NCI-H524 (cell line): ENCODE data around the gene DHX32.

Source experiments
- DNase-seq, 2 experiments: peaks; one replicate each; lab custom pipeline; 2025; lab: John Stamatoyannopoulos, UW

Gene DHX32

GRCh38 chr10:125802739-125803138 lies 78.4 kb downstream of the DHX32 start:
- DNase-seq = no peak

GRCh38 chr10:125802131-125802530 lies 79.0 kb downstream of the DHX32 start:
- DNase-seq = no peak

- no peak for DNase-seq
Measured at GRCh38 chr10:125801574-125801973, 79.5 kb downstream of the DHX32 start.

- DNase-seq = no peak
Measured at GRCh38 chr10:125799451-125800182, 81.5 kb downstream of the DHX32 start.

- DNase-seq = no peak
Measured at GRCh38 chr10:125797994-125798662, 83.0 kb downstream of the DHX32 start.

- DNase-seq = no peak
Measured at GRCh38 chr10:125797424-125797823, 83.7 kb downstream of the DHX32 start.

- no peak for DNase-seq
Measured at GRCh38 chr10:125795637-125796190, 85.4 kb downstream of the DHX32 start.

- DNase-seq = no peak
Measured at GRCh38 chr10:125795128-125795527, 86.0 kb downstream of the DHX32 start.

GRCh38 chr10:125792342-125793300 lies 88.5 kb downstream of the DHX32 start:
- no peak for DNase-seq

GRCh38 chr10:125788156-125789034 lies 92.7 kb downstream of the DHX32 start:
- DNase-seq = no peak
